ENCODE measurements around the gene ZNF35. TPM values are rescaled to one million over a fixed set of nuclear protein-coding genes. Genes with fewer than 3 reads are reported as not detected.

The ZNF35 gene
- total RNA-seq, 1 donor from 2014 or later, result 4.8 TPM

DNA sequence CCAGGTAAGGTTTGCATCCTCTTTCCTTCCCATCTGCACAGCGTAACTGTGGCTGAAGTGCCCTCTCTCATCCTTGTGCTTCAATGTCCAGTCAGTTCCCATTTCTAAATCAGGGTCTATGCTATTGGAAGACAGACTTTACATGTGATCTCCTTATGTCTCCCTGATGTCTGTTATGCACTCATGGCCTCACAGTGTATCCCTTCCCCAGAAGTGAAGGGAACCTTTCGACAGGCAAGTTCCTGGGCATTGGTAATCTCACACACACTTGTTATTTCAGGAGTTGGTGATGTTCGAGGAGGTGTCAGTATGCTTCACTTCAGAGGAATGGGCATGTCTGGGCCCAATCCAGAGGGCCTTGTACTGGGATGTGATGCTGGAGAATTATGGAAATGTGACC, 16.3 kb upstream of the ZNF35 start:
- Histone ChIP-seq H3K4me1 (no peaks in the 10 kb centered on the region), H3K27me3 (no peaks in the 10 kb centered on the region), H3K27ac (no peak overlapping the region), H3K9me3 (peaks cover 13 to 24% of the 10 kb centered on the region in 2 donors), H3K36me3 (peaks cover 59 to 83% of the 10 kb centered on the region in 2 donors), H3K4me3 (no peak overlapping the region)
- no peak for DNase-seq (ENCODE audit: low spot score in 2 of 2)
- intact Hi-C loops (cut with DNase I), result no loop called here
- TF ChIP-seq, protein P1, sequence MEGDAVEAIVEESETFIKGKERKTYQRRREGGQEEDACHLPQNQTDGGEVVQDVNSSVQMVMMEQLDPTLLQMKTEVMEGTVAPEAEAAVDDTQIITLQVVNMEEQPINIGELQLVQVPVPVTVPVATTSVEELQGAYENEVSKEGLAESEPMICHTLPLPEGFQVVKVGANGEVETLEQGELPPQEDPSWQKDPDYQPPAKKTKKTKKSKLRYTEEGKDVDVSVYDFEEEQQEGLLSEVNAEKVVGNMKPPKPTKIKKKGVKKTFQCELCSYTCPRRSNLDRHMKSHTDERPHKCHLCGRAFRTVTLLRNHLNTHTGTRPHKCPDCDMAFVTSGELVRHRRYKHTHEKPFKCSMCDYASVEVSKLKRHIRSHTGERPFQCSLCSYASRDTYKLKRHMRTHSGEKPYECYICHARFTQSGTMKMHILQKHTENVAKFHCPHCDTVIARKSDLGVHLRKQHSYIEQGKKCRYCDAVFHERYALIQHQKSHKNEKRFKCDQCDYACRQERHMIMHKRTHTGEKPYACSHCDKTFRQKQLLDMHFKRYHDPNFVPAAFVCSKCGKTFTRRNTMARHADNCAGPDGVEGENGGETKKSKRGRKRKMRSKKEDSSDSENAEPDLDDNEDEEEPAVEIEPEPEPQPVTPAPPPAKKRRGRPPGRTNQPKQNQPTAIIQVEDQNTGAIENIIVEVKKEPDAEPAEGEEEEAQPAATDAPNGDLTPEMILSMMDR (IDR thresholded peaks at IDR 0.05), result no peak

DNA sequence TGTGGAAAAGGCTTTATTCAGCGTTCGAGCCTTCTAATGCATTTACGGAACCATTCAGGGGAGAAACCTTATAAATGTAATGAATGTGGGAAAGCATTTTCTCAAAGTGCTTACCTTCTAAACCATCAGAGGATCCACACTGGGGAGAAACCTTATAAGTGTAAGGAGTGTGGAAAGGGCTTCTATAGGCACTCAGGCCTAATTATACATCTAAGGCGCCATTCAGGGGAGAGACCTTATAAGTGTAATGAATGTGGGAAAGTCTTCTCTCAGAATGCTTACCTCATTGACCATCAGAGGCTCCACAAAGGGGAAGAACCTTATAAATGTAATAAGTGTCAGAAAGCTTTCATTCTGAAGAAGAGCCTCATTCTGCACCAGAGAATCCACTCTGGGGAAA, 6.2 kb upstream of the ZNF35 start:
- H3K4me3 ChIP-seq, result no peak overlapping the region
- H3K27ac ChIP-seq, result no peak overlapping the region
- TF ChIP-seq, protein P1 (IDR thresholded peaks at IDR 0.05), result no peak
- intact Hi-C loops (cut with DNase I), result no loop called here
- no peaks in the 10 kb centered on the region for H3K27me3 ChIP-seq
- peaks cover 31 to 90% of the 10 kb centered on the region in 2 donors for H3K9me3 ChIP-seq
- H3K4me1 ChIP-seq, result no peaks in the 10 kb centered on the region
- H3K36me3 ChIP-seq, result peaks cover 55 to 64% of the 10 kb centered on the region in 2 donors
- DNase-seq (ENCODE audit: low spot score in 2 of 2), result no peak

DNA sequence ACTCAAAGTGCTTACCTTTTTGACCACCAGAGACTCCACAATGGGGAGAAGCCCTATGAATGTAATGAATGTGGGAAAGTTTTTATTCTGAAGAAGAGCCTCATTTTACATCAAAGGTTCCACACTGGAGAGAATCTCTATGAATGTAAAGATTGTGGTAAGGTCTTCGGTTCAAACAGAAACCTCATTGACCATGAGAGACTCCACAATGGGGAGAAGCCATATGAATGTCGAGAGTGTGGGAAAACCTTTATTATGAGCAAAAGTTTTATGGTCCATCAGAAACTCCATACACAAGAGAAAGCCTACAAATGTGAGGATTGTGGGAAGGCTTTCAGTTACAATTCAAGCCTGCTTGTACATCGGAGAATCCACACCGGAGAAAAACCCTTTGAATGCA, 5.5 kb upstream of the ZNF35 start:
- peaks cover 31 to 89% of the 10 kb centered on the region in 2 donors for H3K9me3 ChIP-seq
- no peak for DNase-seq (ENCODE audit: low spot score in 2 of 2)
- intact Hi-C loops (cut with DNase I), result no loop called here
- TF ChIP-seq, protein P1 (IDR thresholded peaks at IDR 0.05), result no peak
- H3K4me1 ChIP-seq, result no peaks in the 10 kb centered on the region
- no peak overlapping the region for H3K4me3 ChIP-seq
- no peaks in the 10 kb centered on the region for H3K27me3 ChIP-seq
- H3K27ac ChIP-seq, result no peak overlapping the region
- peaks cover 51 to 57% of the 10 kb centered on the region in 2 donors for H3K36me3 ChIP-seq

DNA sequence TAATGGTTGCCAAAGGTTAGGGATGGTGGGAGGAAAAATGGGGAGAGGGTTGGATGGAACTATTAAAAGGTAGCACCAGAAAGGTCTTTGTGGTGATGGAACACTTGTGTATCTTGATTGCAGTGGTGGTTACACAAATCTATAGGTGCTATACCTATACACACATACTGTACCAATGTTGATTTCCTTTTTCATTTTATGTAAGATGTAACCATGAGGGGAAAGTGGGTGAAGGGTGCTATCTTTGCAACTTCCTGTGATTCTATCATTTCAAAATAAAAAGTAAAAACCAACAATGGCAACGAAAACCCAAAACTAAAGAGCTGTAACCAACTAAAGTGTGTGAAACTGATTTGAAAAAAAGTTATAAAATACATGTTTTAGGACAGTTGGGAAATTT, 761 bp upstream of the ZNF35 start:
- TF ChIP-seq, protein P1 (IDR thresholded peaks at IDR 0.05), result no peak
- no peak for DNase-seq (ENCODE audit: low spot score in 2 of 2)
- Histone ChIP-seq H3K9me3 (peaks cover 11 to 41% of the 10 kb centered on the region in 2 donors), H3K27me3 (no peaks in the 10 kb centered on the region), H3K4me1 (no peaks in the 10 kb centered on the region), H3K36me3 (peaks cover 24 to 30% of the 10 kb centered on the region in 2 donors), H3K27ac (no peak overlapping the region), H3K4me3 (peak overlapping the region; percentile 79 to 87)
- intact Hi-C loops (cut with DNase I), result no loop called here

DNA sequence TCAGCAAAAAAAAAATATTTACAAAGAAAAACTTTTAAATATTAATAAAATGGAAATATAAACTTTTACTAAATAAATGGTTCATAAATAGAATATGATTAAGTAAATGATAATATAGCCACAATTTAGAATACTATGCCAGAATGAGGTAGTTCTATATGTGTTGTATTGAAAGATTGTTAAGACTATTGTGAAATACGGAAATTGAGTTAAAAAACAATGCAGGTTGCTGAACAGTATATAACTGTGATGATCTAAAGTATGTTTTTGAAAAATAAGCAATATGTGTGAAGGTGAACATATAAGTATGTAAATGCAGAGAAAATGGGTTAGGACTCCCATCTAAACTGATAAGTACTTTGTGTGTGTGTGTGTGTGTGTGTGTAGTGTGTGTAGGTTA, 1.2 kb downstream of the ZNF35 start:
- peak overlapping the region; percentile 79 to 87 for H3K4me3 ChIP-seq
- no peak for DNase-seq (ENCODE audit: low spot score in 2 of 2)
- intact Hi-C loops (cut with DNase I), result no loop called here

More for the DNA sequence above, 1.2 kb downstream of the ZNF35 start:
- Histone ChIP-seq H3K36me3 (peaks cover 34 to 40% of the 10 kb centered on the region in 2 donors), H3K27me3 (no peaks in the 10 kb centered on the region), H3K4me1 (no peaks in the 10 kb centered on the region), H3K9me3 (peaks cover 0 to 22% of the 10 kb centered on the region in 2 donors), H3K27ac (no peak overlapping the region)
- TF ChIP-seq, protein P1 (IDR thresholded peaks at IDR 0.05), result no peak
